Activated naive CD8-positive, alpha-beta T cell treated with anti-CD3 and anti-CD28 coated beads, Interleukin-2, amount 10 ng/mL, durations not matched to agents 7 days and 5 days (primary cell): ENCODE data around the gene POLR2C. TPM values are rescaled to one million over a fixed set of nuclear protein-coding genes. Genes with fewer than 3 reads are reported as not detected.

Source experiments
- ATAC-seq: fragments of 150-1000 bp; cut with Tn5 transposase; one replicate; pipeline ENCODE4 v1.10.0; 2021; ENCODE audit warnings: low read depth, moderate library complexity
- POLR2A ChIA-PET: fragments of 350-600 bp; sonication (Branson Sonifier 250); formaldehyde crosslinking; loops from one replicate; lab custom pipeline; 2021; ENCODE audit warnings: antibody characterized with exemption; lab: Charles Lee
- DNase-seq: peaks from one replicate; pipeline ENCODE4 v3.0.0; 2021
- H3K27ac Mint-ChIP-seq: one replicate; pipeline ENCODE4 v1.8.0; 2022; ENCODE audit warnings: mild to moderate bottlenecking, mixed read lengths
- H3K27me3 Mint-ChIP-seq: one replicate; pipeline ENCODE4 v1.8.0; 2022; ENCODE audit warnings: mild to moderate bottlenecking, moderate library complexity, mixed read lengths
- H3K36me3 Mint-ChIP-seq: one replicate; pipeline ENCODE4 v1.8.0; 2021; ENCODE audit warnings: mild to moderate bottlenecking, mixed read lengths
- H3K4me1 Mint-ChIP-seq: one replicate; pipeline ENCODE4 v1.8.0; 2021; ENCODE audit warnings: mixed read lengths
- H3K4me3 Mint-ChIP-seq: one replicate; pipeline ENCODE4 v1.8.0; 2022; ENCODE audit warnings: mild to moderate bottlenecking, moderate library complexity, mixed read lengths
- H3K9me3 Mint-ChIP-seq: one replicate; pipeline ENCODE4 v1.8.0; 2021; ENCODE audit warnings: mixed read lengths
- total RNA-seq, 2 experiments: library from RNA; stranded (reverse); gene quantifications; one replicate each; pipeline ENCODE4 v1.2.3, GENCODE V29; 2021

Gene POLR2C
- total RNA-seq, 2 experiments from 2014 or later = 61.1 to 63.6 TPM

- H3K27me3 Mint-ChIP-seq = no peaks in the 10 kb centered on the region
- no peak overlapping the region for H3K4me3 Mint-ChIP-seq
- ATAC-seq (no peak), DNase-seq (no peak)
- peak overlapping the region; percentile 59 for H3K27ac Mint-ChIP-seq
- peaks cover 1% of the 10 kb centered on the region for H3K4me1 Mint-ChIP-seq
- H3K36me3 Mint-ChIP-seq = peaks cover 8% of the 10 kb centered on the region
- H3K9me3 Mint-ChIP-seq = no peaks in the 10 kb centered on the region
- POLR2A ChIA-PET = interaction anchor here (1.2 kb wide), 1 partner anchor 219 kb away, joined by 3 read pairs; the partner anchor contains the start of gene KATNB1
Measured at GRCh38 chr16:57516773-57517172, 54.3 kb downstream of the POLR2C start.

- POLR2A ChIA-PET = interaction anchor here (1.0 to 3.0 kb wide), 5 partner anchors 32 to 218 kb away, joined by 3 to 12 read pairs (median 3); partner anchors contain the start of genes CIAPIN1, COQ9, DOK4 and KATNB1
- no peak overlapping the region for H3K27ac Mint-ChIP-seq
- DNase-seq (no peak), ATAC-seq (no peak)
- H3K36me3 Mint-ChIP-seq = peaks cover 8% of the 10 kb centered on the region
- peaks cover 2% of the 10 kb centered on the region for H3K4me1 Mint-ChIP-seq
- H3K4me3 Mint-ChIP-seq = no peak overlapping the region
- no peaks in the 10 kb centered on the region for H3K9me3 Mint-ChIP-seq
- H3K27me3 Mint-ChIP-seq = no peaks in the 10 kb centered on the region
Measured at GRCh38 chr16:57517397-57518367, 55.2 kb downstream of the POLR2C start.

- Mint-ChIP-seq H3K27ac (peak overlapping the region; percentile 43), H3K36me3 (peaks cover 8% of the 10 kb centered on the region), H3K4me3 (no peak overlapping the region), H3K27me3 (no peaks in the 10 kb centered on the region), H3K4me1 (peaks cover 6% of the 10 kb centered on the region), H3K9me3 (no peaks in the 10 kb centered on the region)
- ATAC-seq (no peak), DNase-seq (no peak)
- POLR2A ChIA-PET = interaction anchor here (1.0 to 3.0 kb wide), 8 partner anchors 19 to 100 kb away, joined by 3 to 12 read pairs (median 4); partner anchors contain the start of genes ADGRG5, CCDC102A, CIAPIN1 and COQ9
Measured at GRCh38 chr16:57518520-57518919, 56.0 kb downstream of the POLR2C start.

- no peaks in the 10 kb centered on the region for H3K27me3 Mint-ChIP-seq
- no peaks in the 10 kb centered on the region for H3K9me3 Mint-ChIP-seq
- no peak for ATAC-seq
- H3K4me3 Mint-ChIP-seq = no peak overlapping the region
- peaks cover 8% of the 10 kb centered on the region for H3K36me3 Mint-ChIP-seq
- POLR2A ChIA-PET = interaction anchor here (1.2 to 3.0 kb wide), 6 partner anchors 18 to 101 kb away, joined by 3 to 12 read pairs (median 6); partner anchors contain the start of genes ADGRG5, CCDC102A and POLR2C
- peak overlapping the region; percentile 43 for H3K27ac Mint-ChIP-seq
- no peak for DNase-seq
- H3K4me1 Mint-ChIP-seq = peaks cover 6% of the 10 kb centered on the region
Measured at GRCh38 chr16:57518922-57519321, 56.4 kb downstream of the POLR2C start.

GRCh38 chr16:57519796-57520360 is 57.4 kb downstream of the POLR2C start:
- peak; percentile 93 for ATAC-seq
- H3K4me3 Mint-ChIP-seq = no peak overlapping the region
- DNase-seq = peak; percentile 87
- H3K4me1 Mint-ChIP-seq = peaks cover 6% of the 10 kb centered on the region
- POLR2A ChIA-PET = interaction anchor here (0.6 to 3.0 kb wide), 9 partner anchors 11 to 219 kb away, joined by 3 to 12 read pairs (median 5); partner anchors contain the start of genes ADGRG5, CCDC102A and POLR2C
- no peak overlapping the region for H3K27ac Mint-ChIP-seq
- peaks cover 8% of the 10 kb centered on the region for H3K36me3 Mint-ChIP-seq
- H3K27me3 Mint-ChIP-seq = no peaks in the 10 kb centered on the region
- H3K9me3 Mint-ChIP-seq = no peaks in the 10 kb centered on the region

Other genes with a start within 250 kb of the POLR2C start
- 10 to 100 TPM; 34.9 to 37.9 TPM for gene ARL2BP, start 217.4 kb upstream of the POLR2C start, total RNA-seq
- gene PLLP, start 178.0 kb upstream of the POLR2C start, total RNA-seq = under 1 TPM; 0.08 to 0.26 TPM
- under 1 TPM; 0.17 to 0.33 TPM for gene CCL22, start 103.9 kb upstream of the POLR2C start, total RNA-seq
- gene CX3CL1, start 90.2 kb upstream of the POLR2C start, total RNA-seq = not detected
- not detected for gene CCL17, start 57.9 kb upstream of the POLR2C start, total RNA-seq
- gene CIAPIN1, start 15.3 kb upstream of the POLR2C start, total RNA-seq = 10 to 100 TPM; 36.7 to 37.7 TPM
- gene COQ9, start 15.2 kb upstream of the POLR2C start, total RNA-seq = 10 to 100 TPM; 37.1 to 40.3 TPM
- 1 to 10 TPM; 6.3 to 6.4 TPM for gene DOK4, start 23.8 kb downstream of the POLR2C start, total RNA-seq
- gene CCDC102A, start 73.9 kb downstream of the POLR2C start, total RNA-seq = 10 to 100 TPM; 11.3 to 15.1 TPM
- gene ADGRG5, start 80.0 kb downstream of the POLR2C start, total RNA-seq = 10 to 100 TPM; 14.3 to 15.7 TPM
- gene ADGRG1, start 166.0 kb downstream of the POLR2C start, total RNA-seq = 1 to 10 TPM; 4.3 to 5.6 TPM
- gene ADGRG3, start 205.6 kb downstream of the POLR2C start, total RNA-seq = not detected
- gene DRC7, start 232.1 kb downstream of the POLR2C start, total RNA-seq = under 1 TPM in 1 of 2 experiments, not detected in 1; 0.17 TPM